Measurements from ENCODE around the gene CAVIN1. TPM values are rescaled to one million over a fixed set of nuclear protein-coding genes. Genes with fewer than 3 reads are reported as not detected.
"Not testable (repeated sequence)": the region's sequence is repeated elsewhere in the genome, so short reads cannot be mapped to it uniquely, and the experiment has no call there.

CAVIN1 gene
- total RNA-seq, 2 experiments from 2014 or later, result 0.66 to 1.3 TPM

DNA sequence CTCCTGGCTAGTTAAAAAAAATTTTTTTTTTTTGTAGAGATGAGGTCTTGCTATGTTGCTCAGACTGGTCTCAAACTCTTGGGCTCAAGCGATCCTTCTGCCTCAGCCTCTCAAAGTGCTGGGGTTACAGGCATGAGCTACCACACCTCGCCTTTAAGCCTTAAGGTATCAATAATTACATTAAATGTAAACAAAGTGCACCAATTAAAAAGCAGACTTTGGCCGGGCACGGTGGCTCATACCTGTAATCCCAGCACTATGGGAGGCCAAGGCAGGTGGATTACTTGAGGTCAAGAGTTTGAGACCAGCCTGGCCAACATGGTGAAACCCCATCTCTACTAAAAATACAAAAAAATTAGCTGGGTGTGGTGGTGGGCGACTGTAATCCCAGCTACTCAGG is 28.2 kb upstream of the CAVIN1 start:
- not testable (repeated sequence) for H3K27ac Mint-ChIP-seq; H3K4me3 Mint-ChIP-seq; H3K9me3 Mint-ChIP-seq (ENCODE audit: low read depth); H3K4me1 Mint-ChIP-seq; H3K36me3 Mint-ChIP-seq; ATAC-seq; DNase-seq
- CTCF ChIA-PET, result interaction anchor here (0.9 to 1.0 kb wide), 2 partner anchors 9 to 45 kb away, joined by 3 to 4 read pairs; no protein-coding TSS in a partner anchor
- peaks cover 38% of the 10 kb centered on the region for H3K27me3 Mint-ChIP-seq

DNA sequence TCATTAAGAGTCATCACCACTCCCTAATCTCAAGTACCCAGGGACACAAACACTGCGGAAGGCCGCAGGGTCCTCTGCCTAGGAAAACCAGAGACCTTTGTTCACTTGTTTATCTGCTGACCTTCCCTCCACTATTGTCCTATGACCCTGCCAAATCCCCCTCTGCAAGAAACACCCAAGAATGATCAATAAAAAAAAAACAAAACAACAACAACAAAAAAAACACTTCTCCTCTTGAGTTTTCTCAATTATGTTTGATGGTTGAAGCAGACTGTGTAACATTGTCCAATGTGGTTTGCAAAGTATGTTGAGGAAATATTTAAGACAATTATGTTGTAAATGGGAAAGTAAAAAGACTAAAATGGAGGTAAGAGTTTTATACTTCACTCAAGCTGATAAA is 26.8 kb upstream of the CAVIN1 start:
- H3K27ac Mint-ChIP-seq; H3K4me3 Mint-ChIP-seq; CTCF ChIA-PET; ATAC-seq; H3K36me3 Mint-ChIP-seq; H3K9me3 Mint-ChIP-seq (ENCODE audit: low read depth); DNase-seq; H3K4me1 Mint-ChIP-seq: not testable (repeated sequence)
- H3K27me3 Mint-ChIP-seq, result peaks cover 32% of the 10 kb centered on the region

DNA sequence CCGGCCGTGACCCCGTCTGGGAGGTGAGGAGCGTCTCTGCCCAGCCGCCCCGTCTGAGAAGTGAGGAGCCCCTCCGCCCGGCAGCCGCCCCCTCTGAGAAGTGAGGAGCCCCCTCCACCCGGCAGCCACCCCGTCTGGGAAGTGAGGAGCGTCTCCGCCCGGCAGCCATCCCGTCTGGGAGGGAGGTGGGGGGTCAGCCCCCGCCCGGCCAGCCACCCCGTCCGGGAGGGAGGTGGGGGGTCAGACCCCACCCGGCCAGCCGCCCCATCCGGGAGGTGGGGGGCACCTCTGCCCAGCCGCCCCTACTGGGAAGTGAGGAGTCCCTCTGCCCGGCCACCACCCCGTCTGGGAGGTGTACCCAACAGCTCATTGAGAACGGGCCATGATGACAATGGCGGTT is 26.1 kb upstream of the CAVIN1 start:
- H3K4me1 Mint-ChIP-seq; H3K36me3 Mint-ChIP-seq; H3K4me3 Mint-ChIP-seq; CTCF ChIA-PET; ATAC-seq; H3K27ac Mint-ChIP-seq; H3K9me3 Mint-ChIP-seq (ENCODE audit: low read depth); DNase-seq: not testable (repeated sequence)
- peaks cover 26% of the 10 kb centered on the region for H3K27me3 Mint-ChIP-seq

DNA sequence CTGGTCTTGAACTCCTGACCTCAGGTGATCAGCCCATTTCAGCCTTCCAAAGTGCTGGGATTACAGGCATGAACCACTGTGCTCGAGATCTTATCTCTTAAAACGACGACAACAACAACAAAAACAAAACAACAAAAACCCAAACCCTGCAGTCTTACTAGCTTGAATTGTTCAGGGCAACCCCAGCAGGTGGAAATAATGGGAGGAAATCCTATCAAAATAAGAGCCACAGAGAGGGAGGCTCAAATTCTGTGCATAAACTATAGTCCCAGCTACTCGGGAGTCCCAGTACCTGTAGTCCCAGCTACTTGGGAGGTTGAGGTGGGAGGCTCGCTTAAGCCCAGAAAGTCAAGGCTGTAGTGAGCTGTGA is 19.1 kb upstream of the CAVIN1 start:
- ATAC-seq (no peak), DNase-seq (no peak)
- Mint-ChIP-seq H3K27ac (no peak overlapping the region), H3K27me3 (peaks cover 35% of the 10 kb centered on the region), H3K9me3 (ENCODE audit: low read depth) (no peaks in the 10 kb centered on the region), H3K4me1 (peaks cover 16% of the 10 kb centered on the region), H3K4me3 (peak overlapping the region; percentile 31), H3K36me3 (no peaks in the 10 kb centered on the region)
- CTCF ChIA-PET, result interaction anchor here (0.6 to 1.8 kb wide), 9 partner anchors 11 to 331 kb away, joined by 3 to 10 read pairs (median 4); no protein-coding TSS in a partner anchor

DNA sequence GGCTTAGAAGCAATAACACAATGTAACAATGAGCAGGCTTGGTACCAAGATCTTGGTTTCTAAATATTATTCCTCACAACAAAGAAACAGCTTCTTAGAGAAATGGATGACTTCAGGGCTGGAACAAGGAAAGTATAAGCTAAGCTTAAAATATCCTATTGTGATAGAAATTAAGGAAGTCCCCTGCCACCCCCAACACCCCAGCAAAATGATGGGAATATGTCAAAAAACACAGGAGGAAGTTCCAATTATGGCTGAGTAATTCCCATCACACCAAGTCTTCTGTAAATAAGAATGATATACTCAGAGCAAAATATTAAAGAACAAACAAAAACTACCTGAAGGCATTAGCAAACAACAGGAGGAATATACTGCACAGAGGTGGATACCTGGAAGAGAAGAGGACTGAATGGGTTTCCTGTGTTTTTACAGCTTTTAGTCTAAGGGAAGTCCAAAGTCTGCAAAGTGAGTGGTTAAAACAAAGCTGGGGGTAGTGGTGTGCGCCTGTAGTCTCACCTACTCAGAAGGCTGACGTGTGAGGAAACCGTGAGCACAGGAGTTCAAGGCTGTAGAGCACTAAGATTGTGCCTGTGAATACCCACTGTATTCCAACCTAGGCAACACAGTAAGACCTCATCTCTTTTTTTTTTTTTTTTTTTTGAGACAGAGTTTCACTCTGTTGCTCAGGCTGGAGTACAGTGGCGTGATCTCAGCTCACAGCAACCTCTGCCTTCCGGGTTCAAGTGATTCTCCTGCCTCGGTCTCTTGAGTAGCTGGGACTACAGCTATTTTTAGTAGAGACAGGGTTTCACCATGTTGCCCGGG is 18.5 kb upstream of the CAVIN1 start:
- no peak overlapping the region for H3K27ac Mint-ChIP-seq
- no peak overlapping the region for H3K4me3 Mint-ChIP-seq
- peak; percentile 57 for ATAC-seq

DNA sequence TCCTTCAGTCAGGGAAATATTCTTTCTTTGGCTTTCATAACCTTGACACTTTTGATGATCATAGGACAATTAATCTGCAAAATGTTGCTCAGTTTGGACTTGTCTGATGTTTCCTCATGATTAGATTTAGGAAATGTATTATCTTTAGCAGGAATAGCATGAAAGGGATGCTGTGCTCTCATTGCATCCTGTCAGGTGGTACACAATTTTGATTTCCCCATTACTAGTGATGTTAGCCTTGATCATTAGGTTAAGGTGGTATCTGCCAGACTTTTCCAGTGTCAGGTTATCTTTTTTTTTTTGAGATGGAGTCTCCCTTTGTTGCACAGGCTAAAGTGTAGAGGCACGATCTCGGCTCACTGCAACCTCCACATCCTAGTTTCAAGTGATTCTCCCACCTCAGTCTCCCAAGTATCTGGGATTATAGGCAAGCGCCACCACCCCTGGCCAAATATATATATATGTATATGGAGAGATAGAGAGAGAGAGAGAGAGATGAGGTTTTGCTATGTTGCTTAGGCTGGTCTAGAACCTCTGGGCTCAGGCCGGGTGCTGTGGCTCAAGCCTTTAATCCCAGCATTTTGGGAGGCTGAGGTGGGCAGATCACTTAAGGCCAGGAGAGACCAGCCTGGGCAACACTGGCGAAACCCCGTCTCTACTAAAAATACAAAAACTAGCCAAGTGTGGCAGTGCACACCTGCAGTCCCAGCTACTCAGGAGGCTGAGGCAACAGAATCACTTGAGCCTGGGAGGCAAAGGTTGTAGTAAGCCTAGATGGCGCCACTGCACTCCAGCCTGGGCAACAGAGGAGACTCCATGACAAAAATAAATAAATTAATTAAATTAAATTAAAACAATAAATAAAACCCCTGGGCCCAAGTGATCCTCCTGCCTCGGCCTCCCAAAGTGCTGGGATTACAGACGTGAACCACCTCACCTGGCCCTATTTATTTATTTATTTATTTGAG is 15.8 kb upstream of the CAVIN1 start:
- Mint-ChIP-seq H3K4me1 (peaks cover 13% of the 10 kb centered on the region), H3K27ac (no peak overlapping the region), H3K36me3 (no peaks in the 10 kb centered on the region), H3K27me3 (peaks cover 32% of the 10 kb centered on the region), H3K4me3 (no peak overlapping the region), H3K9me3 (ENCODE audit: low read depth) (no peaks in the 10 kb centered on the region)
- DNase-seq, result peak; percentile 58
- CTCF ChIA-PET, result interaction anchor here (0.6 to 1.9 kb wide), 6 partner anchors 16 to 107 kb away, joined by 3 to 7 read pairs (median 4); partner anchors contain the start of gene CAVIN1
- peak; percentile 49 for ATAC-seq

More for the DNA sequence above, 18.5 kb upstream of the CAVIN1 start:
- H3K4me1 Mint-ChIP-seq, result peaks cover 16% of the 10 kb centered on the region
- CTCF ChIA-PET, result interaction anchor here (0.6 to 1.8 kb wide), 14 partner anchors 10 to 330 kb away, joined by 3 to 10 read pairs (median 4); partner anchors contain the start of genes ATP6V0A1 and NAGLU
- H3K27me3 Mint-ChIP-seq, result peaks cover 34% of the 10 kb centered on the region
- DNase-seq, result no peak
- H3K9me3 Mint-ChIP-seq (ENCODE audit: low read depth), result no peaks in the 10 kb centered on the region
- no peaks in the 10 kb centered on the region for H3K36me3 Mint-ChIP-seq

DNA sequence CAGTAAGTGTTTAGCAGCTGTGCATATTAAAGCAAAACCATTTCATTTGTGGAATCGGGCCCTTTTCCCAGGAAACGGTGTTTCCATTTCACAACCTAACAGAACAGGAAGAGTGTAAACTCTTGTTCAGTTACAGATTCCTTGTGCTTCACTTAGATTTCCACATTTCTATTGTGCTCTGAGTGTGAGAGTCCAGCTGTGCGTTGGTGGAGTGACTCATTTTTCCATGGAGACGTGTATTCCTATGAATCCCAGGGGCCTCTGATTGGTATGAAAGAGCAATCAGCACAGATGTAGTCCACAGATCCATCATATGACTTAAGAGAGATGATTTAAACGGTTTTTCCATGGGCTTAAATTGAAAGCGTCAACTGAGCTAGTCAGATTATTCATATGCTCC is 13.3 kb upstream of the CAVIN1 start:
- Mint-ChIP-seq H3K4me3 (no peak overlapping the region), H3K4me1 (peaks cover 3% of the 10 kb centered on the region), H3K27ac (no peak overlapping the region), H3K9me3 (ENCODE audit: low read depth) (no peaks in the 10 kb centered on the region), H3K36me3 (no peaks in the 10 kb centered on the region), H3K27me3 (peaks cover 32% of the 10 kb centered on the region)
- no peak for ATAC-seq
- no peak for DNase-seq
- CTCF ChIA-PET, result interaction anchor here (0.9 to 2.5 kb wide), 2 partner anchors 81 to 91 kb away, joined by 3 to 7 read pairs; no protein-coding TSS in a partner anchor

DNA sequence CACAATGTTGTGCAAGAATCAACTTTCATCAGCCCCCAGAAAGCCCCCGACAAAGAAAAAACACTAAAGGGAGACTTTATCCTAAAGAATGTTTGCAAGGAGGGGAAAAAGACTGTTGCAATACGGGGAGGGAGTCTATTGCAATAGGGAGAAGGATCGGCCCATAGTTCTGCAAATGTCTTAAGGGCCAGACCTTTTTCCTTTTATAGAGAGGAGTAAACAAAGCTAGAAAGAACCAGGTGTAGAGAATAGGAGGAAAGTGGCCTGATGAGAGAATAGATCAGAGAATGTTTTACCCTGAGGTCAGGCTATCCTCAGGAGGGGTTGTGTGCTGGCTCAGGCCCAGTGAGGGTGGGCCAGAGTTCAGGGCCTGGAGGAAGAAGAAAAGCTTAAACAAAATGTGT is 8.7 kb upstream of the CAVIN1 start:
- CTCF ChIA-PET, result interaction anchor here (0.7 to 2.3 kb wide), 7 partner anchors 10 to 98 kb away, joined by 3 to 10 read pairs (median 3); no protein-coding TSS in a partner anchor
- Mint-ChIP-seq H3K27me3 (peaks cover 48% of the 10 kb centered on the region), H3K4me1 (no peaks in the 10 kb centered on the region)

DNA sequence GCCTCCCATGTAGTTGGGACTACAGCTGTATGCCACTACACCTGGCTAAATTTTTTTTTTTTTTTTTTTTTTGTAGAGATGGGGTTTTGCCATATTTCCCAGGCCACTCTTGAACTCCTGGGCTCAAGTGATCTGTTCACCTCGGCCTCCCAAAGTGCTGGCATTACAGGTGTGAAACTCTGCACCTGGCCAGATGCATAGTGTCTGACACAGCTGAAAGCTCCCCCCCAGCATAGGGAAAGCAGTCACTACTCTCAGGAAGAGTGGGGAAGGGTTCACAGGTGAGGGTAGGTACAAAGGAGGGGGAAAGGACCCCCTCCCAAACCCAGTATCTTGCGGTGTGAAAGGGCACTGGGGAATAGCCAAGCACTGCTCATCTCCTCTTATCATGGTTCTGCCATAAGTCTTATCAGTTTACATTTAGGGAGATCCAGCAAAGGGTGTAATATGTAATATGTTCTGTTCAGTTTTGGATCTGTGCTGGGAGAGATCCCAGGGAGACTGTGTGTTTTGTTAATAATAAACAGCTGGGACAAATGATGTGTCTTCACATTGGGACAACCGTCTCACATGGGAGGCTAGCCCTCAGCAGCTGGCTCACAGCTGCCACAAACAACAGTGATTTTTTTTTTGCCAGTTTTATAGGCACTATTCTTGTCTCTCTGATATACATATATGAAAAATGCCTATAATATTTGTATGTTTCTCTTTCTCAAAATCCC is 6.8 kb upstream of the CAVIN1 start:
- Mint-ChIP-seq H3K4me1 (no peaks in the 10 kb centered on the region), H3K4me3 (no peak overlapping the region), H3K36me3 (no peaks in the 10 kb centered on the region), H3K9me3 (ENCODE audit: low read depth) (no peaks in the 10 kb centered on the region), H3K27me3 (peaks cover 52% of the 10 kb centered on the region), H3K27ac (no peak overlapping the region)
- DNase-seq (no peak), ATAC-seq (no peak)
- CTCF ChIA-PET, result interaction anchor here (1.4 to 4.9 kb wide), 3 partner anchors 31 to 100 kb away, joined by 3 to 22 read pairs (median 5); no protein-coding TSS in a partner anchor

More for the DNA sequence above, 8.7 kb upstream of the CAVIN1 start:
- Mint-ChIP-seq H3K4me3 (no peak overlapping the region), H3K27ac (no peak overlapping the region), H3K9me3 (ENCODE audit: low read depth) (no peaks in the 10 kb centered on the region), H3K36me3 (no peaks in the 10 kb centered on the region)
- no peak for DNase-seq
- no peak for ATAC-seq

DNA sequence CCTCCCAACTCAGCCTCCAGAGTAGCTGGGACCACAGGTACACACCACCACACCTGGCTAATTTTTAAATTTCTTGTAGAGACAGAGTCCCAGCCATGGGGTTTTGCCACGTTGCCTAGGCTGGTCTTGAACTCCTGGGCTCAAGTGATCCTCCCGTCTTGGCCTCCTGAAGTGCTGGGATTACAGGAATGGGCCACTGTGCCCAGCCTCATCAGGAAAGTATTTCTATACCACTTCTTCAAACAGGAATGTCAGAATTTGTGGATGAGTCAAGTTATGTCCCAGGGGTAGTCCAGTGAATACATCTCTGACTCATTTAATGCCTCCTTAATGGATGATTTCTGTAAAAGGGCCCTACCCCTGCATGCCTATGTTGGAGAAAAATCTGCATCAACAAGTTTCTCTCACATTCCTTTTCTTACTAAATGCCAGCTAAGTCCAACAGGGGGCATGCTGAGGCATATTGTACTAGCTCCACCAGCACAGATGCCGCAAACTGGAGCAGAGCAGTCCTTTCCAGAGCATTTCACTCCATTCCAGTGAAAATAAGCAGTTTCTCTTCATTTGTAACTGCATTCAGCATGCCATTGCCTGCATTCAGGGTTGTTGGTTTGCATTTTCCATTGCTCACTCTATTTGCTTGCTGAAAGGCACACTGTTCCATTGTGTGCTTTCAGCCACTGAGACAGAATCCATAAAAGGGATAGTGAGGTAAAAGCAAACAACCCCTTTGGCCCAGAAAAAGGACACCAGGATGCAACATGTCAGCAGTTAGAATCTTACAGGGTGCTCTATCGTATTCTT is 5.3 kb upstream of the CAVIN1 start:
- H3K36me3 Mint-ChIP-seq, result no peaks in the 10 kb centered on the region
- DNase-seq (peak; percentile 56), ATAC-seq (peak; percentile 39)
- no peaks in the 10 kb centered on the region for H3K4me1 Mint-ChIP-seq
- no peak overlapping the region for H3K27ac Mint-ChIP-seq
- no peaks in the 10 kb centered on the region for H3K9me3 Mint-ChIP-seq (ENCODE audit: low read depth)
- H3K4me3 Mint-ChIP-seq, result no peak overlapping the region
- CTCF ChIA-PET, result interaction anchor here (0.6 to 4.9 kb wide), 13 partner anchors 9 to 291 kb away, joined by 3 to 22 read pairs (median 4); partner anchors contain the start of gene STAT3
- H3K27me3 Mint-ChIP-seq, result peaks cover 61% of the 10 kb centered on the region

DNA sequence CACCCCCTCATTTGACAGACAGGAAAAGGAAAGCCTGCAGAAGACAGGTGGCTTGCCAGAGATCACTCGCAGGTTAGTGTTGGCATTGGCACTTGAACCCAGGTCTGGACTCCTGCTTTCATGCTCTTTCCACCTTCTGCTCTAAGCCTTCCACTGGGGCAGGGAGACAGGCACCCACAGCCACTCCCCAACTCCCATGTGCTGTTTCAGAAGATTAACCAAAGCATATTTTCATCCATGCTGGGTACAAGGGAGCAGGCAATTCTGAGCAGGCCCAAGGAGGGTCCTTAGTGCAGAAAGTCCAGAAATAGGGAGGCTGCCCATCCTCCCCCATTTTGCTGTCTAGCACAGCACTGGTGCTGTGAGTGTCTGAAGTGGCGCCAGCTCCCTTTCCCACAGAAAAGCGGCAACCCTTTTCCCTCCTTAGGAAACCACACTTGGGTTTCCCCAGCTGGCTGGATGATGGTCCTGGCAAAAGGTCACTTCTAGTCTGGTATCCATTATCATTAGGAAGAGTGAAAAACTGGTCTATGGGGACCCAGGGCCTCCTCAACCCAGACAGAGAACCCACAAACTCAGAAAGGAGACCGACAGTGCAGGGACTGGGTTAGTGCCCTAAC is 2.0 kb upstream of the CAVIN1 start:
- H3K36me3 Mint-ChIP-seq, result no peaks in the 10 kb centered on the region
- H3K27me3 Mint-ChIP-seq, result peaks cover 67% of the 10 kb centered on the region
- H3K4me3 Mint-ChIP-seq, result no peak overlapping the region
- H3K27ac Mint-ChIP-seq, result no peak overlapping the region
- no peaks in the 10 kb centered on the region for H3K9me3 Mint-ChIP-seq (ENCODE audit: low read depth)
- ATAC-seq (no peak), DNase-seq (no peak)
- CTCF ChIA-PET, result interaction anchor here (0.9 to 5.3 kb wide), 2 partner anchors 10 to 102 kb away, joined by 4 to 23 read pairs; no protein-coding TSS in a partner anchor
- H3K4me1 Mint-ChIP-seq, result peaks cover 13% of the 10 kb centered on the region

All from activated CD8-positive, alpha-beta memory T cell treated with anti-CD3 and anti-CD28 coated beads, Interleukin-2, amount 10 ng/mL, durations not matched to agents 7 days and 5 days (primary cell).